Urinary bladder (tissue), 4 donors: ENCODE results near the gene CD320. TPM values are rescaled to one million over a fixed set of nuclear protein-coding genes. Genes with fewer than 3 reads are reported as not detected.

ENCODE experiments used
- DNase-seq: peaks from one replicate; pipeline ENCODE4 v3.0.0-alpha.2; 2015; ENCODE audit errors: extremely low spot score
- H3K27ac ChIP-seq: one replicate; pipeline ENCODE4 v1.5.1; 2013; ENCODE audit warnings: low read depth, mild to moderate bottlenecking, moderate library complexity
- H3K36me3 ChIP-seq: one replicate; pipeline ENCODE4 v1.6.1; 2013; ENCODE audit warnings: mild to moderate bottlenecking, moderate library complexity; ENCODE audit not compliant: insufficient read depth
- H3K4me1 ChIP-seq: one replicate; pipeline ENCODE4 v1.6.1; 2013; ENCODE audit warnings: mild to moderate bottlenecking, moderate library complexity; ENCODE audit not compliant: insufficient read depth
- H3K4me3 ChIP-seq: one replicate; pipeline ENCODE4 v1.5.1; 2013; ENCODE audit warnings: low read depth, low read length
- WGBS: extraction: QIAGEN DNeasy Blood & Tissue Kit; methylation state at CpG from one replicate; pipeline ENCODE4 v1.1.7; 2013; 5-methylcytosine and 5-hydroxymethylcytosine counted together
- polyA plus RNA-seq: library from polyadenylated mRNA; stranded (reverse); fragments of 200-250 nt; gene quantifications from one replicate; pipeline ENCODE4 v1.2.3, GENCODE V29; 2013
- total RNA-seq: library from RNA; depleted of rRNA; stranded (reverse); fragments of >200 nt; gene quantifications from one replicate; pipeline ENCODE4 v1.2.3, GENCODE V29; 2014
- donor health status: healthy with polysubstance abuse.
- donor health status: healthy.

The CD320 gene
- total and polyA plus RNA-seq, 2 donors, result 7.9 to 52.1 TPM

GRCh38 chr19:8259922-8260247, 48.3 kb downstream of the CD320 start:
- DNase-seq, result no peak
- Histone ChIP-seq H3K4me1 (no peaks in the 10 kb centered on the region), H3K36me3 (peaks cover 1% of the 10 kb centered on the region), H3K4me3 (no peak overlapping the region), H3K27ac (no peak overlapping the region)
- 94% methylated on average over 3 of the region's 3 CpGs for WGBS

GRCh38 chr19:8259142-8259921, 48.8 kb downstream of the CD320 start:
- no peak overlapping the region for H3K27ac ChIP-seq
- peaks cover 1% of the 10 kb centered on the region for H3K36me3 ChIP-seq
- 91% methylated on average over 11 of the region's 11 CpGs for WGBS
- no peak overlapping the region for H3K4me3 ChIP-seq
- no peak for DNase-seq
- H3K4me1 ChIP-seq, result no peaks in the 10 kb centered on the region

GRCh38 chr19:8257052-8257443, 51.1 kb downstream of the CD320 start:
- peaks cover 1% of the 10 kb centered on the region for H3K36me3 ChIP-seq
- DNase-seq, result no peak
- H3K27ac ChIP-seq, result no peak overlapping the region
- H3K4me1 ChIP-seq, result no peaks in the 10 kb centered on the region
- no peak overlapping the region for H3K4me3 ChIP-seq
- 48% methylated on average over 5 of the region's 5 CpGs for WGBS

- DNase-seq, result no peak
- no peaks in the 10 kb centered on the region for H3K4me1 ChIP-seq
- H3K4me3 ChIP-seq, result no peak overlapping the region
- no peak overlapping the region for H3K27ac ChIP-seq
- H3K36me3 ChIP-seq, result peaks cover 1% of the 10 kb centered on the region
- WGBS, result 94% methylated on average over 15 of the region's 15 CpGs
Observed at GRCh38 chr19:8256276-8257051, 51.7 kb downstream of the CD320 start.

- no peak overlapping the region for H3K4me3 ChIP-seq
- H3K36me3 ChIP-seq, result peaks cover 1% of the 10 kb centered on the region
- H3K27ac ChIP-seq, result no peak overlapping the region
- DNase-seq, result no peak
- H3K4me1 ChIP-seq, result no peaks in the 10 kb centered on the region
- WGBS, result 93% methylated on average over 18 of the region's 18 CpGs
Observed at GRCh38 chr19:8255426-8256125, 52.6 kb downstream of the CD320 start.

- Histone ChIP-seq H3K4me3 (no peak overlapping the region), H3K4me1 (no peaks in the 10 kb centered on the region), H3K27ac (no peak overlapping the region), H3K36me3 (peaks cover 1% of the 10 kb centered on the region)
- DNase-seq, result no peak
- 86% methylated on average over 11 of the region's 11 CpGs for WGBS
Observed at GRCh38 chr19:8254286-8255001, 53.7 kb downstream of the CD320 start.

GRCh38 chr19:8253678-8254077, 54.5 kb downstream of the CD320 start:
- Histone ChIP-seq H3K36me3 (peaks cover 1% of the 10 kb centered on the region), H3K27ac (no peak overlapping the region), H3K4me3 (no peak overlapping the region), H3K4me1 (no peaks in the 10 kb centered on the region)
- no peak for DNase-seq
- WGBS, result 90% methylated on average over 12 of the region's 12 CpGs

- peaks cover 1% of the 10 kb centered on the region for H3K36me3 ChIP-seq
Observed at GRCh38 chr19:8252922-8253589, 55.1 kb downstream of the CD320 start.

More at GRCh38 chr19:8252922-8253589, 55.1 kb downstream of the CD320 start:
- 25% methylated on average over 13 of the region's 13 CpGs for WGBS
- Histone ChIP-seq H3K4me3 (no peak overlapping the region), H3K27ac (no peak overlapping the region), H3K4me1 (no peaks in the 10 kb centered on the region)
- no peak for DNase-seq

Other genes with a start within 250 kb of the CD320 start
- 2.3 TPM for gene FBN3, start 158.8 kb downstream of the CD320 start, total RNA-seq
- gene FBN3, start 158.8 kb downstream of the CD320 start, polyA plus RNA-seq, result not detected
- gene CERS4, start 99.0 kb downstream of the CD320 start, total RNA-seq, result 18.5 TPM
- 38.6 TPM for gene CERS4, start 99.0 kb downstream of the CD320 start, polyA plus RNA-seq
- 11.6 TPM for gene NDUFA7, start 13.0 kb upstream of the CD320 start, total RNA-seq
- 93.1 TPM for gene NDUFA7, start 13.0 kb upstream of the CD320 start, polyA plus RNA-seq
- 301 TPM for gene RPS28, start 13.1 kb upstream of the CD320 start, total RNA-seq
- gene RPS28, start 13.1 kb upstream of the CD320 start, polyA plus RNA-seq, result 758 TPM
- 8.1 TPM for gene KANK3, start 34.9 kb upstream of the CD320 start, total RNA-seq
- 13.0 TPM for gene KANK3, start 34.9 kb upstream of the CD320 start, polyA plus RNA-seq
- gene ANGPTL4, start 55.8 kb upstream of the CD320 start, total RNA-seq, result 1.3 TPM
- gene ANGPTL4, start 55.8 kb upstream of the CD320 start, polyA plus RNA-seq, result 14.6 TPM
- gene RAB11B, start 82.0 kb upstream of the CD320 start, total RNA-seq, result 63.9 TPM
- 131 TPM for gene RAB11B, start 82.0 kb upstream of the CD320 start, polyA plus RNA-seq
- gene MARCHF2, start 104.9 kb upstream of the CD320 start, total RNA-seq, result 38.8 TPM
- 98.2 TPM for gene MARCHF2, start 104.9 kb upstream of the CD320 start, polyA plus RNA-seq
- gene HNRNPM, start 136.6 kb upstream of the CD320 start, total RNA-seq, result 63.7 TPM
- gene HNRNPM, start 136.6 kb upstream of the CD320 start, polyA plus RNA-seq, result 173 TPM
- 0.58 TPM for gene PRAM1, start 194.3 kb upstream of the CD320 start, total RNA-seq
- gene PRAM1, start 194.3 kb upstream of the CD320 start, polyA plus RNA-seq, result 0.85 TPM
- gene ZNF414, start 205.8 kb upstream of the CD320 start, total RNA-seq, result 4.6 TPM
- 40.1 TPM for gene ZNF414, start 205.8 kb upstream of the CD320 start, polyA plus RNA-seq